Neuronal stem cell (in vitro differentiated cells): ENCODE data around the gene CEP350.

ENCODE experiments used
- DNase-seq: peaks from one replicate; pipeline ENCODE4 v3.0.0-alpha.2; 2013; ENCODE audit warnings: low spot score
- H2AFZ ChIP-seq: one replicate; pipeline ENCODE4 v1.6.1; 2013; ENCODE audit warnings: mild to moderate bottlenecking, low read length, inconsistent platforms
- H2AK5ac ChIP-seq: 2 replicates; pipeline ENCODE4 v1.6.1; 2013; ENCODE audit warnings: low read depth, mild to moderate bottlenecking, inconsistent platforms, low read length, moderate library complexity, mixed read lengths
- H2BK120ac ChIP-seq: 2 replicates; pipeline ENCODE4 v1.6.1; 2013; ENCODE audit warnings: low read depth, mild to moderate bottlenecking, inconsistent platforms, low read length, moderate library complexity, mixed read lengths
- H2BK12ac ChIP-seq: one replicate; pipeline ENCODE4 v1.6.1; 2013; ENCODE audit warnings: low read length, inconsistent platforms
- H2BK15ac ChIP-seq: 2 replicates; pipeline ENCODE4 v1.6.1; 2013; ENCODE audit warnings: mild to moderate bottlenecking, low read length, inconsistent platforms, mixed read lengths
- H2BK5ac ChIP-seq: one replicate; pipeline ENCODE4 v1.6.1; 2013; ENCODE audit warnings: inconsistent platforms, mild to moderate bottlenecking, low read length, moderate library complexity
- H3K14ac ChIP-seq: one replicate; pipeline ENCODE4 v1.6.1; 2013; ENCODE audit warnings: low read length, inconsistent platforms
- H3K18ac ChIP-seq: 2 replicates; pipeline ENCODE4 v1.6.1; 2013; ENCODE audit warnings: low read length, inconsistent platforms
- H3K23ac ChIP-seq: 2 replicates; pipeline ENCODE4 v1.6.1; 2013; ENCODE audit warnings: low read depth, mild to moderate bottlenecking, mixed read lengths, low read length, inconsistent platforms; ENCODE audit not compliant: poor library complexity
- H3K27ac ChIP-seq: replicated peaks from 3 replicates; pipeline ENCODE4 v1.5.1; 2013; ENCODE audit warnings: low read length, inconsistent platforms
- H3K27me3 ChIP-seq, 3 experiments: 2 replicates each; pipeline ENCODE4 v1.6.1; 2013; ENCODE audit warnings: low read length in 3 of 3, mild to moderate bottlenecking in 2 of 3, inconsistent platforms in 1 of 3, low read depth in 1 of 3, mixed read lengths in 1 of 3, moderate library complexity in 1 of 3; ENCODE audit not compliant: control insufficient read depth in 3 of 3, insufficient read depth in 3 of 3
- H3K36me3 ChIP-seq, 2 donors: replicated peaks in 1 of 2; 2 replicates each; pipeline ENCODE4 v1.6.1; 2013; ENCODE audit warnings: low read length in 2 of 2; ENCODE audit not compliant: control insufficient read depth in 2 of 2, insufficient read depth in 2 of 2
- H3K4ac ChIP-seq: 2 replicates; pipeline ENCODE4 v1.6.1; 2013; ENCODE audit warnings: inconsistent platforms, mild to moderate bottlenecking, low read length, moderate library complexity
- H3K4me1 ChIP-seq, 2 donors: 1 replicate in 1 of 2; 2 replicates in 1 of 2; pipeline ENCODE4 v1.6.1; 2013; ENCODE audit warnings: low read length in 2 of 2, low read depth in 1 of 2; ENCODE audit not compliant: control insufficient read depth in 2 of 2, insufficient read depth in 1 of 2
- H3K4me2 ChIP-seq: one replicate; pipeline ENCODE4 v1.6.1; 2013; ENCODE audit warnings: mild to moderate bottlenecking, low read length, inconsistent platforms; ENCODE audit not compliant: insufficient read depth, poor library complexity, severe bottlenecking
- H3K4me3 ChIP-seq, 2 donors: 2 replicates each; pipeline ENCODE4 v1.5.1; 2013; ENCODE audit warnings: low read length in 2 of 2, mild to moderate bottlenecking in 2 of 2, inconsistent platforms in 1 of 2, moderate library complexity in 1 of 2
- H3K79me1 ChIP-seq: one replicate; pipeline ENCODE4 v1.6.1; 2013; ENCODE audit warnings: low read depth, mild to moderate bottlenecking, inconsistent platforms, low read length, moderate library complexity
- H3K9ac ChIP-seq: one replicate; pipeline ENCODE4 v1.6.1; 2013; ENCODE audit warnings: mild to moderate bottlenecking, low read depth, low read length, inconsistent platforms; ENCODE audit not compliant: poor library complexity
- H3K9me3 ChIP-seq, 2 donors: replicated peaks in 1 of 2; 2 replicates each; pipeline versions ENCODE3 to v1.6.1; 2013; ENCODE audit warnings: low read length in 2 of 2, mild to moderate bottlenecking in 2 of 2, inconsistent platforms in 1 of 2, low read depth in 1 of 2, mixed read lengths in 1 of 2, moderate library complexity in 1 of 2; ENCODE audit not compliant: control insufficient read depth in 2 of 2, insufficient read depth in 1 of 2
- H4K8ac ChIP-seq: one replicate; pipeline ENCODE4 v1.6.1; 2013; ENCODE audit warnings: low read depth, mild to moderate bottlenecking, inconsistent platforms, low read length, moderate library complexity
- H4K91ac ChIP-seq: one replicate; pipeline ENCODE4 v1.6.1; 2013; ENCODE audit warnings: low read length, low read depth, mild to moderate bottlenecking, inconsistent platforms; ENCODE audit not compliant: poor library complexity
- WGBS, 2 donors: extraction: QIAGEN DNeasy Blood & Tissue Kit; methylation state at CpG; one replicate each; pipeline ENCODE4 v1.1.7; 2013; ENCODE audit warnings: missing lambda C conversion rate in 2 of 2, mixed read lengths in 1 of 2; ENCODE audit not compliant: insufficient read length in 2 of 2, insufficient replicate concordance in 1 of 2; ENCODE audit errors: extremely low coverage in 2 of 2; 5-methylcytosine and 5-hydroxymethylcytosine counted together

Gene CEP350

GRCh38 chr1:180061019-180061418, 106.4 kb downstream of the CEP350 start:
- Histone ChIP-seq H2BK15ac (no peak overlapping the region), H3K4me1 (no peaks in the 10 kb centered on the region), H3K4me3 (no peak overlapping the region), H2BK12ac (no peak overlapping the region), H3K9ac (no peak overlapping the region), H3K9me3 (no peaks in the 10 kb centered on the region), H4K8ac (no peak overlapping the region), H3K18ac (no peak overlapping the region), H3K36me3 (peaks cover 20 to 95% of the 10 kb centered on the region in 2 donors), H3K27ac (no peak overlapping the region), H3K4ac (no peak overlapping the region), H3K23ac (no peak overlapping the region), H3K27me3 (no peaks in the 10 kb centered on the region), H3K14ac (peak overlapping the region; percentile 21), H2BK120ac (no peak overlapping the region), H2BK5ac (no peak overlapping the region), H2AFZ (no peak overlapping the region), H3K4me2 (no peak overlapping the region), H4K91ac (no peak overlapping the region), H3K79me1 (no peaks in the 10 kb centered on the region), H2AK5ac (no peak overlapping the region)
- no peak for DNase-seq
- WGBS, 2 donors: no CpG with 5 or more reads among the region's 1 CpG

GRCh38 chr1:180062452-180062971, 107.9 kb downstream of the CEP350 start:
- H2BK12ac ChIP-seq: no peak overlapping the region
- H3K18ac ChIP-seq: no peak overlapping the region
- H3K27me3 ChIP-seq: no peaks in the 10 kb centered on the region
- H3K27ac ChIP-seq: no peak overlapping the region
- no peak overlapping the region for H2AK5ac ChIP-seq
- no peak for DNase-seq
- H3K4ac ChIP-seq: no peak overlapping the region
- H2AFZ ChIP-seq: no peak overlapping the region
- no peak overlapping the region for H2BK5ac ChIP-seq
- H3K4me2 ChIP-seq: no peak overlapping the region
- H2BK120ac ChIP-seq: no peak overlapping the region
- no peak overlapping the region for H3K23ac ChIP-seq
- H3K9me3 ChIP-seq: no peaks in the 10 kb centered on the region
- H4K91ac ChIP-seq: no peak overlapping the region
- no peak overlapping the region for H4K8ac ChIP-seq
- no peak overlapping the region for H3K14ac ChIP-seq
- H3K79me1 ChIP-seq: no peaks in the 10 kb centered on the region
- H3K4me1 ChIP-seq: no peaks in the 10 kb centered on the region
- H2BK15ac ChIP-seq: no peak overlapping the region
- H3K36me3 ChIP-seq: peaks cover 18 to 98% of the 10 kb centered on the region in 2 donors
- no CpG with 5 or more reads among the region's 3 CpGs for WGBS, 2 donors
- H3K4me3 ChIP-seq: no peak overlapping the region
- no peak overlapping the region for H3K9ac ChIP-seq

GRCh38 chr1:180065408-180065807, 110.8 kb downstream of the CEP350 start:
- Histone ChIP-seq H3K4me2 (no peak overlapping the region), H3K4me3 (no peak overlapping the region), H3K4ac (no peak overlapping the region), H2AK5ac (no peak overlapping the region), H3K14ac (no peak overlapping the region), H2AFZ (no peak overlapping the region), H3K9me3 (no peaks in the 10 kb centered on the region), H4K91ac (no peak overlapping the region), H3K79me1 (no peaks in the 10 kb centered on the region), H3K4me1 (no peaks in the 10 kb centered on the region), H3K23ac (no peak overlapping the region), H3K27ac (no peak overlapping the region), H2BK15ac (no peak overlapping the region), H2BK120ac (no peak overlapping the region), H3K27me3 (no peaks in the 10 kb centered on the region), H3K18ac (no peak overlapping the region), H3K9ac (no peak overlapping the region), H4K8ac (no peak overlapping the region), H3K36me3 (peaks cover 15 to 100% of the 10 kb centered on the region in 2 donors), H2BK5ac (no peak overlapping the region), H2BK12ac (no peak overlapping the region)
- no CpG with 5 or more reads among the region's 4 CpGs for WGBS, 2 donors
- no peak for DNase-seq

GRCh38 chr1:180066150-180066549, 111.5 kb downstream of the CEP350 start:
- Histone ChIP-seq H3K18ac (no peak overlapping the region), H2BK15ac (no peak overlapping the region), H3K23ac (no peak overlapping the region), H3K9ac (no peak overlapping the region), H3K27me3 (no peaks in the 10 kb centered on the region), H4K91ac (no peak overlapping the region), H2BK12ac (no peak overlapping the region), H2BK5ac (no peak overlapping the region), H2AFZ (no peak overlapping the region), H3K4me2 (no peak overlapping the region), H3K79me1 (no peaks in the 10 kb centered on the region), H3K4ac (no peak overlapping the region), H3K4me1 (no peaks in the 10 kb centered on the region), H2BK120ac (no peak overlapping the region), H3K27ac (no peak overlapping the region), H3K36me3 (peaks cover 15 to 96% of the 10 kb centered on the region in 2 donors), H3K14ac (no peak overlapping the region), H3K4me3 (no peak overlapping the region), H4K8ac (no peak overlapping the region), H2AK5ac (no peak overlapping the region), H3K9me3 (no peaks in the 10 kb centered on the region)
- DNase-seq: no peak
- WGBS, 2 donors: no CpG with 5 or more reads among the region's 3 CpGs
